CD4-positive, alpha-beta T cell treated with Interleukin-17A for 4 hours (primary cell): ENCODE data around the gene APP.
A peak's percentile ranks its signal among the peaks of the same experiment; 100 is the strongest.
"Not testable (repeated sequence)": the region's sequence is repeated elsewhere in the genome, so short reads cannot be mapped to it uniquely, and the experiment has no call there.

Experiments
- DNase-seq: peaks from one replicate; pipeline ENCODE4 v3.0.0-alpha.2; 2020; ENCODE audit warnings: mixed read lengths

APP gene

DNA sequence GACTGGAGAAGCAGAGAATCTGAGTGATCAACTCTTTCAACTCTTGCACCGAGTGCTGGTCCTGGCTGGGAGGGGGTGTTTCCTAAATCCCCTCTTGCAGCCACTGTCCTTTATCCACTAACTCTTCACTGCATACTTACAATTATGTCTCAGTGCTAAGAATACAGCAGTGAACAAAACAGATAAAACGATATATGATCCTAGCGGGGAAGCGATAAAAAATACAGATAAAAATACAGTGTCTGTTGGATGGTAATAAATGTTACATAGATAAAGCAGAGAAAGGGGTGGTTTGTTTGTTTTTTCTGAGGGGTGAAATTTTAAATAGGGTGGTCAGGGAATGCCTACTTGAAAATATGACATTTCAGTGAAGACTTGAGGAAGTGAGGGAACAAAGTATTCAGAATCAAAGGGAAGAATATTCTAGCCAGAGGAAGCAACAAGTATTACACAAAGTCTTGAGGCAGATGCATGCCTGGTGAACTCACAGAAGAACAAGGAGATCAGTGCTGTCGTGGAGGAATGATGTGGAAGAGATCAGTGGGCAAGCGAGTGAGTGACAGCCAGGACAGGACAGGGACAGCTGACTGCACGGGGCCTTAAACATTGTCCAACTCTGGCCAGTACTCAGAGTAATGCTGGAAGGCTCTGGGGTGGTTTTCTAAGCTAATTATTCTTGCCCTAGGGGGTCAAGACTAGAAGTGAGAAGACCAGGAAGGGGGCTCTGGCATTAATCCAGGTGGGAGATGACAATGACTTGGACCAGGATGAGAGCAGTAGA, 110.0 kb downstream of the APP start:
- no peak for DNase-seq

DNA sequence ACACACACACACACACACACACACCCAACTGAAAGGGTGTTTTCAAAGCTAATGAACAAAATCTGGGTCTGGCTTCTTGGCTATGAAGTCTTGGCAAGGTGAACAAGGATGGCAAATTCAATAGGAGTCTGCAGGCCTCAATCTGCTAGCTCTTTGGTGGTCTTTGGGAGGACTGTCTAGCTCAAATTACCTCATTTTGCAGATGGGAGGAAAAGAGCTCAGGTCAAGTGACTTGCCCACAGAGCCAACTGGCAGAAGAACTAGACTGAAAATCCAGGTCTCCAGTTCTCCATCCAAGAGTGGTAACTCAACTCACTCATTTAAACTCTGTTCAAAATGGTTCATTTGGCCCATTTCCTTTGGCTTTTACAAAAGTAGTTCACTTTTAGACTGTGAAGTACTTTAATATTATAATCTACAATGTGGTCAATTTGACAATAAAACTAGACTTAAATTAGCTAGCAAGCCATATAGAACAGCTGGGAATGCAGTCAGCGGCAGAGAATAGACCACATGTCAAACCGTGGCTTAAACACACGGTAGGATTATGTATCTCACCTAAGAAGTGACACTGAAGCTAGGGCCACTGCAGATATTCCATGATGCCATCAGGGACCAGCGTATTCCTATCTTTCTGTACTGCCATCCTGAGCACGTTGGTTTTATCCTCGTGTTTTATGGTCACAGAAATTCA, 112.9 kb downstream of the APP start:
- DNase-seq = no peak

DNA sequence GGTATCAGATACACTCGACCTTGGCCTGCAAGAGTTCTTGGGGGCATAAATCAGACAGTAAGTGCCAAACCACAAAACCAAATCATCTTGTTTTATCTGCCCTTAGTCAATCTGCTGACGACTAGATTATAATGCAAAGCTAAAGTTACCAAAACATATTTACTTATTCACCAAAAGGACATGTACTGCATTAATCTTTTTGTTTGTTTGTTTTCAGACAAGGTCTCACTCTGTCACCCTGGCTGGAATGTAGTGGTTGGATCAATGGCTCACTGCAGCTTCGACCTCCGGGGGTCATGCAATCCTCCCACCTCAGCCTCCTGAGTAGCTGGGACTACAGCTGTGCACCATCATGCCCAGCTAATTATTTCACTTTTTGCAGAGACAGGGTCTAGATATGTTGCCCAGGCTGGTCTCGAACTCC, 114.7 kb downstream of the APP start:
- no peak for DNase-seq

DNA sequence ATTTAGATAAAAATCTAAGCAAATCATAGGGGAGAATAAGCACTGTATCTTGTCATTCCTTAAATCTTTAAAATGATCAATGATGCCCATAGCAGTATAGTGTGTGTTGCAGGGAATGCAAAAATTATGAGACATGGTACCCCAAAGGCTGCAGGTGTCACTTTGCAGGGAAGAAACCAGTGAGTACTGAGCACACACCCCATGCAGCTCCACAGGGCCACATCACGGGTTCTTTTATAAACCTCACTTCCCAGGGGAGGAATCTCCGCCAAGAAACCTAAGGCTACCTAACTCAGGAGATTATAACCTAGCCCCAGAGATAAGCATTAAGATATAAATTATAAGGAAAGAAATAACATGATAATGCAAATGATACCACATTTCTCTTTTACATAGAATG, 115.6 kb downstream of the APP start:
- no peak for DNase-seq

DNA sequence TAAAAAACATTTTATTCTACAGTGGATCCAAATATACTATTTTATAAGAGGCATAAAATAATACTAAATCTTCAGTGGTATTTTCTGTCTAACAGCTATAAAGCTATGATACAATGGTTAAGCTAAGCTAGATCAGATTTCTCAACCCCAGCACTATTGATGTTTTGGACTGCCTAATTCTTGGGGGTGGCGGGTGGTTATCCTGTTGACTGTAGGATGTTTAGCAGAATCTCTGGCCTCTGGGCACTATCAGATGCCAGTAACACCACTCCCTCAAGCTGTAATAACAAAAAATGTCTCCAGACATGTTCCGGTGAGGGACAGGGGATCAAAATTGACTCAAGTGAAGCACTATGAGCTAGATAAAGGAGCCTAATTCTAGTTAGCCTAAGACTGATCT, 118.5 kb downstream of the APP start:
- no peak for DNase-seq

DNA sequence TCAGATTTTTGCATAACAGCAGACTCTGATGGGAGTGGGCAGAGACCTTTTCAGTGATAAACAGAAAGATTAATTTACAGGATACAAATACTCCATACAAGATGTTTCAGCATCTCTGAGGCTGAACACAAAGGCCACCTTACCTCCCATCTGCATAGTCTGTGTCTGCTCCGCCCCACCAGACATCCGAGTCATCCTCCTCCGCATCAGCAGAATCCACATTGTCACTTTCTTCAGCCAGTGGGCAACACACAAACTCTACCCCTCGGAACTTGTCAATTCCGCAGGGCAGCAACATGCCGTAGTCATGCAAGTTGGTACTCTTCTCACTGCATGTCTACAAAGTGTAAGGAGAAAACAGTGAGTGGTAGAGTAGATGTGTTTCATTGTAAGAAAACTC, 119.7 kb downstream of the APP start:
- no peak for DNase-seq

DNA sequence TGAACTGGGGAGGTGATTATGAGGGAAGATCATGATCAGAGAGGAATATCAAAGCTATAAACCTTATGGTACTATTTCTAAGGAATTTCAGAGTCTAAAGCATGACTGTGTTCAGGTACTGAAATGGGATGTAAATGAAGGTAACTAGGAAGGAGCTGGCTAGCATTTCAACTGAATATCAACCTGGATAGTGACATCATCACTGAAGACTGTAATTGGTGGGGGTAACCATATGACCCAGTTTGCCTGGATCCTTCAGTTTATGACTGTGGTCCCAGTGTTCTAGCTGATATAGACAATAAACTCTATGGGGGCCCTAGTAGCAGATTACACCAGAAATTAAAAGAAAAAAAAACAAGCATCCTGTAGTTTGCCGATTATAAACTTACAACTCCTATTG, 120.8 kb downstream of the APP start:
- DNase-seq = no peak

DNA sequence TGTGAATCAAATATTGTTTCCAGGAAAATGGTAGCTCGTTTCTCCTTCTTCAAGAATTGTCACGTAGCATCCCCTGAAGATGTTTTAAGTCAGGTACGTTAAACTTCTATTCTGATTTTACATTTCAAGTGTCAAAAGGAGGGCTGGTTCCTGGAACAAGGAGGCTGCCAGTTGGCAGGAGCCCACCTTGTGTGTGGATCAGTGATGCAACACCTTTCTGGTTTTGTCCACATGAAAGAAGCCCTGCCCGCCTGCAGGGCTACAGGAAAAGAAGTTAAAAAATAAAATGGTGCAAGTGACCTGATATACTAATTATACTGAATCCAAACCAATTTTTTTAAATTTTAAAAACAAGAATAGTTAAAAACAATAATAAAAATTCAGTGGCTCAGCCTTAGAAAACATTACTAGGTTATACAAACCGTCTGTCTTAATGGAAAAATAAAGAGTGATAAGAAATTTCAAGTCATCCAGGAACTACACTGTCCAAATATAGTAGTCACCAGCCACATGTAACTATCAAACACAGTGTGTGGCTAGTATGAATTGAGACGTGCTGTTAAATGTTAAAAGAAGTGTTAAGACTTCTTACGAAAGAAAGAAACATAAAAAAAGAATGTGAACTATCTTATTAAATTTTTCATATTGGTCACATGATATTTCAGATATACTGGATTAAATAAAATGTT, 123.1 kb downstream of the APP start:
- DNase-seq = no peak

DNA sequence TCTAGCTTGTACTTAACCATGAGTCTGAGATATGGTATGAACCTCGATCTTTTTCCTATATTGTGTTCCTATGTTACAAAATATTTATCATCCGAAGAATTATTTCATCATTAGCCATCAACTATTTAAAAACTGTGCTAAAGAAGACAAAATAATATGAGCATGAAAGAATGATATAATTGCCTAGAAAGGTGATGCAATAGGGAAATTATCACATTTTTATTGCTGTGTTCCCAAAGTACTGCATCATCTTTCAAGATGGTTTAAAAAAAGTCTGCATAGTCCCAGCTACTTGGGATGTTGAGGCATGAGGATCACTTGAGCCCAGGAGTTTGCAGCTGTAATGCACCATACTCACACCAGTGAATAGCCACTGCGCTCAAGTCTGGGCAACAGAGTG, 126.7 kb downstream of the APP start:
- no peak for DNase-seq

DNA sequence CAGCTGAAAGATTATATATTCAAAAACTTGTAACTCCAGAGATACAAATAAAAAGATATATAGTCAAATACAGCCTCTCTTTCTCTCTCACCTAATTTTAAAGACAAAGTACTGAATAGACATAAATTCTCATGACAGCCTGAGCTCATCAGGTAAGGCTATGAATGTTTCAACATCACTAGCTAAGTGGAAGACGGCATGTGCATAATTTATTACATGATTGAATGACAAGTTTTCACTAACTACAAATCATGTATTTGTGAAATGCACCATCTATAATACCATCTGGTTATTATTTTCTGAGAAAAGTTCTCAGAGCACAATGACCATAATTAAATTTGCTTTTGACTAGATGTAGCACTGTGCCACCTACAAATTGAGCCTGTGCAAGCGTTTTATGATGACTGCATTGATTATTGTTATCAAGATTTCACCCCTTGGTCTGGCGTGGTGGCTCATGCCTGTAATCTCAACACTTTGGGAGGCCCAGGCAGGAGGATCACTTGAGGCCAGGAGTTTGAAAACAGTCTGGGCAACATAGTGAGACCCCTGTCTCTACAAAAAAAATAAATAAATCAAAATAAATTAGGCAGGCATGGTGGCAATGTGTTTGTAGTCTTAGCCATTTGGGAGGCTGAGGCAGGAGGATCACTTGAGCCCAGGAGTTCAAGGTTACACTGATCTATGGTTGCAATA, 128.2 kb downstream of the APP start:
- DNase-seq = no peak

DNA sequence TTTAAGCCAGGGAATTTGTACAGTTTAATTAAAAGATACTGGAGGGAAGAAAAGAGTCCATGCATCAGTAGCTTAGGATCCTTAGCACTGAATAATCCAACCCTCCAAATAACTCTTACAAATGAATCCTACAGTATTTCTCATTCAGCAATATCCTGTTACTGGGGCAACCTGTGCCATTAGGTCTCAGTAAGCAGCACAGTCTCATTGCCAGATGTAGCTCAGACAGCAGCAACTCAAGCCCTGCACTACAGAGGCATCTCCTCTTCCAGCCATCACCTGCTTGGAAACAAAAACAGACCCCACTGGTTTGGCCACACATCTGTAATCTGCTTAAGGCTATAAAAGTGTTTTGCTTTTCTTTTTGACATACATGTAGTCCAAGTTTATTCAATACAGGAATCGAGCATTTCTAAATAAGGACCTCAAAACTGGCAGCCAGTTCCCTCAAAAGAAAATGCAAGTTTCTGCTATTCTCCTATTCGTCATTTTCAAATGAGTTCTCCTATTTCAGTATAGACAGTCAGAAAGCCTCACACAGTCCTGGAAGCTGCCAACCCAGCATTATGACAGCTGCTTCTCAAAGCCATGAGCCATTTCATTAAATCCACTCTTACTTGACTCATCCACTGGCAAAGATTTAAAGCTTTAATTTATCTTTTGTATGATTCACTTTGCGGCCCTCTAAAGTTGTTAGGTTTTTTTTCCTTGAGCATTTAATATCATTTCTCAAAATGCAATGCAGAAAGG, 129.0 kb downstream of the APP start:
- DNase-seq = no peak

DNA sequence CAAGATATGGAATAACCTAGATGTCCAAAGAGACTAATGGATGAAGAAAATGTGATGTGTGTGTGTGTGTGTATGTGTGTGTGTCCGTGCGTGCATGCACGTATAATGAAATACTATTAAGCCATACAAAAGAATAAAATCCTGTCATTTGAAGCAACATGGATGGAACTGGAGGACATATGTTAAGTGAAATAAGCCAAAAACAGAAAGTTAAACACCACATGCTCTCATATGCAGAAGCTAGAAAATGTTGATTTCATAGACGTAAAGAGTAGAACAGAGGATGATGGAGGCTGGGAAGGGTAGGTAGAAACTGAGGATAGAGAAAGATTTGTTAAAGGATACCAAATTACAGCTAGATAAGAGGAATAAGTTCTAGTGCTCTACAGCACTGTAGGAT, 133.7 kb downstream of the APP start:
- no peak for DNase-seq

DNA sequence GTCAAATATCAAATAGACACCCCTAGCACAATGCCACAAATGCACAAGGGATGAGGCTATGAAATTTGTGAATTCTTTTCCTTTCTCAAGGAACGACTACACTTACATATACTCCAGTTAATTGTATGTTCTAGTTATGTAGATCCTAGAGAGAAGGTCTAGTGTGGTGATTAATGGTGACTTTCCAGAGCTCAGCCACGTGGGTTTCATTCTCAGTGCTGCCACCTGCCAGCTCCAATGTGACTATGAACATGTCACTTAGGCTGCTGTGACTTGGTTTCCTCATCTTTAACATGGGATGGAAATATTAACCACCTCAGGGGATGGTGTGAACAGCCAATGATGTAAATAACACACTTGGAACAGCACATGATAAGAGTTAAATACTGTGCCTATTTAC, 138.3 kb downstream of the APP start:
- DNase-seq = peak; percentile 5

DNA sequence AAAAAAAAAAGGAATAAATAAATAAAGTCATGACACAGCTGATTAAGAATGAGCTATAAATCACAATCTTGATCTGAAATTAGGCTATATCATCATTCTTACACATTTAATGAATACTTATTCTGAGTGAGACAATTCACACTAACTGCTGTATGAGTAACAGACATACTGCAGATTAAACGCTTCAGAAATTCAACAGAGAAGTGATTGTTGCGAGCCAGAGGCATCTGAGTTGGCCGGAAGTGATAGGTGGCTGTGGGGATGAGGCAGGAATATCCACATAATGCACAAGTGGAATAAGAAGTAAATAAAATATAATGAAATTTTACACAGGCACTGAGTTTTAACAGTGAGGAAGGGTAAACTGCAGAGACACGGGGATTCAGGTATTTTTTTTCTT, 142.4 kb downstream of the APP start:
- no peak for DNase-seq

DNA sequence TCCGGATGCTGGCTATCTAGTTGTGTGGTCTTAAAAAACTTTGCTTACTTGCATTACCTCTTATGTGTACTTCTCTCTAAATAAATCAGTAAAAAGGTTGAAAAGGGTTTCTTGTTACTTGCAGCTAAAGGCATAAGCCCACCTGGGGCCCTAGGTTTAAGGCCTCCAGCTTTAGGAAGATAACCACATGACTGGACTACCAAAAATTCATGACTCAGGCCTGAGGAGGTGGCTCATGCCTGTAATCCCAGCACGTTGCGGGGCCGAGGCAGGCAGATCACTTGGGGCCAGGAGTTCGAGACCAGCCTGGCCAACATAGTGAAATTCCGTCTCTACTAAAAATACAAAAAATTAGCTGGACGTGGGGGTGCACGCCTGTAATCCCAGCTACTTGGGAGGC, 142.9 kb downstream of the APP start:
- no peak for DNase-seq

DNA sequence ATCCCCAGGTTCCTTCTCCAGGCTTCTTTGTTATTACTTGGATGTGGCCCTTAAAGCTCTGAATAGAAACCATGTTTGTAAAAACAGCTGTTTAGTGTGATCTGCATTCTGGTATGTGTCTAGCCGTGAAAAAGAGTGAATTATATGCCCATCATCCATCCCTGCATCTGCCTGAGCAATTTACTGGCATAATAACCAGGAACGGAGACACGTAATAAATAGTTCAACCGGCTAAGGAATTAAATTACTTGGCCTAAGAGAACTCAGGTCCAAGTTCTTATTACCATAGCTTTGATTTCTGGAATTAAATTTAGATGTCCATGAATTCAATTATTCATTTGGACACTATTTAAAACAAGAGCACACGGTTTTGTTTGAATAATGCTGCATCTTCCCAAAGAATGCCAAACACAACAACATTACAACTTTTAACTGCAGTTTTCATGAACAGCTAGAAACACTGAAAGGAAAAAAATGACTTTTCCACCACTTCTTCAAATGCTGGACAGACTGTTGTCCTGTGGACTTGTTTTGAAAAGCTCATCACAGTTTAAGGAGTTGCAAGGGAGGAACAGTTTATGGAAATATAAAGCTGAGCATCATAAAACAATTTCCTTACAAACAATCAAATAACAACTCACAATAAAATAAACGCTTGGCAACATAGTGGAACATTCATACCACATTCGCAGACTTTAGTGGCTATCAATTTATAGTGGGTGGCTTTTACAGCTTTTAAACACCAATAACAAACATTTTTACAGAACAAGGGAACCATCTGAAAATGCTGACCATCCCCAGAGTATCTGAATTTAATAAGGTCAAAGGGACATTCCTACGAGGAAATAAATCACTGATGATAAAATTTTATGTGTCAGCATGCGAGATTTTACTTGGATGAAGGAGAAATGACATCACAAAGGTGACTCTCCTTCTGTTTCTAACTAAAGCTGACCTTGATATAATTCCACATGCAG, 144.7 kb downstream of the APP start:
- no peak for DNase-seq

DNA sequence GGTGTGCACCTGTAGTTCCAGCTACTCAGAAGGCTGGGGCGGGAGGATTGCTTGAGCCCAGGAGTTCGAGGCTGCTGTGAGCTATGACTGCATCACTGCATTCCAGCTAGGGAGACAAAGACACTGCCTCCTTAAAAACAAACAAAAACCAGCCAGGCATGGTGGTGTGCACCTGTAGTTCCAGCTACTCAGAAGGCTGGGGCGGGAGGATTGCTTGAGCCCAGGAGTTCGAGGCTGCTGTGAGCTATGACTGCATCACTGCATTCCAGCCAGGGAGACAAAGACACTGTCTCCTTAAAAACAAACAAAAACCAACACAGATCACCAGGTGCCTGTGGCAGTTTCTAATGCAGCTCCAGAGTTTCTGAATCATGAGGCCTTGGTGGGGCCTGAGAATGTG, 147.2 kb downstream of the APP start:
- DNase-seq = not testable (repeated sequence)

DNA sequence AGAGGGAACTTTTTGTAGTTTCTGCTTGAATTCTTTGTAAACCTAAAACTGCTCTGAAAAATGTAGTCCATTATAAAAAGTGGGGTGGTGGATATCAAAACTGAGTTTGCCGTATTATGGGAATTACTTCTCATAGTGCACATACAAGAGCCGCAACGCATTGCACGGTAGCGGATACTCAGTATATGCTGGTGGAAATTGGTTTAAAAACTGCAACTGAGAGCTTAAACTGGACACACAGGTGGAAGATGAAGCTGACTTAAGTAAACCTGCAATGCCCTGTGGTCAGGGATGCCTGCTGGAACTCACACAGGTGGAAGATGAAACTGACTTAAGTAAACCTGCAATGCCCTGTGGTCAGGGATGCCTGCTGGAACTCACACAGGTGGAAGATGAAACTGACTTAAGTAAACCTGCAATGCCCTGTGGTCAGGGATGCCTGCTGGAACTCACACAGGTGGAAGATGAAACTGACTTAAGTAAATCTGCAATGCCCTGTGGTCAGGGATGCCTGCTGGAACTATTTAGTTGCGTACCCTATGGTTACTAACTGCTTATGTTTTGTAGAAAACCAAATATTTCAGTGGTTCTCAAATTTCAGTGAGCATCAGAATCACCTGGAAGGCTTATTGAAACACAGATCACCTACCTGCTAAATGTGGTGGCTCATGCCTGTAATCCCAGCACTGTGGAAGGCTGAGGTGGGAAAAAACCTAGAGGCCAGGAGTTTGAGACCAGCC, 147.8 kb downstream of the APP start:
- DNase-seq = not testable (repeated sequence)

DNA sequence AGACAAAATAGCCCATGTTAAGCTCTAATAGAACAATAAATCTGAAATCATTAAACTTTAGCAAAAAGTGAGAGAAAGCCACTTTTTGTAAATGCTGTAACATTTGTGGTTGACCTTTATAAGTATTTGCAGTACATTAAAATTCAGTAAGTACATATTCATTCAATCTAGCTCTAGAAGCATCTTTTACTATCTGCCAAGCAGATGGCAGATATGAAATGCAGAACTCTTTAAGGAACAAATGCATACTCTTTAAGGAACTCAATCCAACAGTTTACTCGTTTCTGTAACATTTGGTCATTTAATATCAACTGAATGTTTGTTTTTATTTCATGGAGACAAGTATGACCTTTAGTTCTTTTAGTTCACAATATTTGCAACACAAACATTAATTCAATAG, 150.1 kb downstream of the APP start:
- DNase-seq = no peak

DNA sequence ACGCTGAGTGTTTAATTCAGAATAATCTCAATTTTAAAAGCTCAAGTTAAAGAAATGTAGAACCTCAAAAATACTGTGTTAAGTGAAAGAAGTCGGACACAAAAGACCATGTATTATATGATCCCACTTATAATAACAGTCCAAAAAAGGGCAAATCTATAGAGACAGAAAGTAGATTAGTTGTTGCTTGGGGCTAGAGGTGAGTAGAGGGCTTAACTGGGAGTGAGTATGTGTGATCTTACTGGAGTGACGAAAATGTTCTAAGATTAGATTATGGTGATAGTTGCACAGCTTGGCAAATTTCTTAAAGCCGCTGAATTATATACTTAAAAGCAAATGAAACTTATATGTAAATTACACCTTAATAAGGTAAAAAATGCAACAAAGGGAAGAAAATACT, 150.5 kb downstream of the APP start:
- no peak for DNase-seq

DNA sequence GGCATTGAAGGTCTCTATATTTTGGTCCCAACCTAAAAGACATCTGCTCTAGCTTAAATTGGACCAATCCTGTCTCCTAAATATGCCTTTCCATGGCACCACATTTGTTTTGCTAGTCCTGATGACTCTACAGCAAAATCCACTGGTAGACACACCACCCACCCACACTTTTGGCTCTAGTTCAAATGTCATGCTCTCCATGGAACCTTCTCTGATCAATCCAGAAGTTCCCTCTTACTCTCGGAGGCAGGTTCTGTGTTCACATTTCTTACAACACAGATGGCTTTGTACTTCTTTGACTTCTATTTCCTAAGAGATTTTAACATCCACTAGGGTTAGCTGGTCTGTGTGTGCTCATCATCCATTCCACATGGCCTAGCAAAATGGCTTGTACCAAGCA, 151.3 kb downstream of the APP start:
- no peak for DNase-seq
